D721Med (cell line): ENCODE data around the gene C1QBP.

Experiments used
- DNase-seq: peaks from one replicate; pipeline ENCODE4 v3.0.0; 2011; ENCODE audit warnings: low spot score; ENCODE audit not compliant: insufficient read length
- FAIRE-seq: peaks from 2 replicates; lab custom pipeline; 2011; peaks lifted over from hg19 to GRCh38; lab: Jason Lieb, UNC
- CTCF ChIP-seq: IDR thresholded peaks from 2 replicates; pipeline ENCODE4 v1.5.1; 2012; ENCODE audit warnings: mild to moderate bottlenecking, control low read depth; ENCODE audit not compliant: insufficient read depth; ENCODE audit errors: missing control alignments

Gene C1QBP

GRCh38 chr17:5408186-5408585 lies 30.8 kb downstream of the C1QBP start:
- no peak for TF ChIP-seq CTCF
- FAIRE-seq = no peak
- DNase-seq = no peak

- FAIRE-seq (no peak), DNase-seq (no peak)
- no peak for TF ChIP-seq CTCF
These were observed 33.6 kb downstream of the C1QBP start for GRCh38 chr17:5405400-5405799.

- FAIRE-seq (no peak), DNase-seq (no peak)
- TF ChIP-seq CTCF = no peak
These were observed 39.2 kb downstream of the C1QBP start for GRCh38 chr17:5399767-5400166.

GRCh38 chr17:5396612-5397011 lies 42.3 kb downstream of the C1QBP start:
- no peak for DNase-seq
- TF ChIP-seq CTCF = no peak
- no peak for FAIRE-seq

- DNase-seq = no peak
- no peak for TF ChIP-seq CTCF
- FAIRE-seq = no peak
These were observed 47.3 kb downstream of the C1QBP start for GRCh38 chr17:5391678-5392077.
